Epithelial cell of prostate (primary cell): ENCODE data around the gene FLT3.
A peak's percentile ranks its signal among the peaks of the same experiment; 100 is the strongest.
"Not testable (repeated sequence)": the region's sequence is repeated elsewhere in the genome, so short reads cannot be mapped to it uniquely, and the experiment has no call there.

Experiments used
- DNase-seq: peaks from one replicate; pipeline ENCODE4 v3.0.0-alpha.2; 2011; ENCODE audit warnings: low read depth, low spot score
- H3K27ac ChIP-seq: fragments of 450-650 bp; 2 replicates; pipeline ENCODE4 v1.5.1; 2017; ENCODE audit warnings: mild to moderate bottlenecking

FLT3 gene

GRCh38 chr13:28100150-28101121, at the start of gene FLT3:
Gene FLT3, minus strand, starts transcription at chr13:28100576. Its CDS starts 66 bp downstream, at chr13:28100510.
- DNase-seq, result no peak
- no peak within 1 kb of the TSS for H3K27ac ChIP-seq

- H3K27ac ChIP-seq, result no peak overlapping the region
- DNase-seq, result no peak
Observed at GRCh38 chr13:28147495-28147894, 47.1 kb upstream of the FLT3 start.

GRCh38 chr13:28145049-28145448, 44.7 kb upstream of the FLT3 start:
- no peak overlapping the region for H3K27ac ChIP-seq
- DNase-seq, result no peak

- not testable (repeated sequence) for H3K27ac ChIP-seq, DNase-seq
Observed at GRCh38 chr13:28141542-28141941, 41.2 kb upstream of the FLT3 start.

- H3K27ac ChIP-seq, result peak overlapping the region; percentile 94
- no peak for DNase-seq
Observed at GRCh38 chr13:28140433-28141125, 40.2 kb upstream of the FLT3 start.

GRCh38 chr13:28138756-28139470, 38.5 kb upstream of the FLT3 start:
- DNase-seq, result peak; percentile 63
- H3K27ac ChIP-seq, result peak overlapping the region; percentile 94

- DNase-seq, result peak; percentile 40
- H3K27ac ChIP-seq, result peak within 1 kb of the TSS; percentile 94
Observed at GRCh38 chr13:28138012-28138755, 37.8 kb upstream of the FLT3 start, which contains the start of gene PAN3. Gene PAN3, plus strand, starts transcription at chr13:28138545. Its CDS starts 113 bp downstream, at chr13:28138658.

GRCh38 chr13:28137596-28137995, 37.2 kb upstream of the FLT3 start:
- H3K27ac ChIP-seq, result peak overlapping the region; percentile 94
- no peak for DNase-seq

GRCh38 chr13:28136916-28137315, 36.5 kb upstream of the FLT3 start:
- H3K27ac ChIP-seq, result no peak overlapping the region
- no peak for DNase-seq

GRCh38 chr13:28131646-28132045, 31.3 kb upstream of the FLT3 start:
- DNase-seq, result no peak
- no peak overlapping the region for H3K27ac ChIP-seq

- H3K27ac ChIP-seq, result no peak overlapping the region
- DNase-seq, result no peak
Observed at GRCh38 chr13:28129911-28130693, 29.7 kb upstream of the FLT3 start.

- DNase-seq, result no peak
- no peak overlapping the region for H3K27ac ChIP-seq
Observed at GRCh38 chr13:28128926-28129325, 28.6 kb upstream of the FLT3 start.

- no peak for DNase-seq
- H3K27ac ChIP-seq, result no peak overlapping the region
Observed at GRCh38 chr13:28128030-28128429, 27.7 kb upstream of the FLT3 start.

- DNase-seq, result no peak
- H3K27ac ChIP-seq, result no peak overlapping the region
Observed at GRCh38 chr13:28121224-28121623, 20.8 kb upstream of the FLT3 start.

GRCh38 chr13:28120317-28120716, 19.9 kb upstream of the FLT3 start:
- H3K27ac ChIP-seq, result no peak overlapping the region
- DNase-seq, result no peak

GRCh38 chr13:28117689-28118377, 17.5 kb upstream of the FLT3 start:
- no peak for DNase-seq
- no peak overlapping the region for H3K27ac ChIP-seq

GRCh38 chr13:28116736-28117135, 16.4 kb upstream of the FLT3 start:
- H3K27ac ChIP-seq, result no peak overlapping the region
- no peak for DNase-seq

GRCh38 chr13:28110414-28110813, 10.0 kb upstream of the FLT3 start:
- no peak overlapping the region for H3K27ac ChIP-seq
- DNase-seq, result no peak

- H3K27ac ChIP-seq, result no peak overlapping the region
- DNase-seq, result no peak
Observed at GRCh38 chr13:28106976-28107375, 6.6 kb upstream of the FLT3 start.
